ENCODE measurements around the gene KRTAP3-3. TPM values are rescaled to one million over a fixed set of nuclear protein-coding genes. Genes with fewer than 3 reads are reported as not detected.

Gene KRTAP3-3
- total and polyA plus RNA-seq, 2 of the 8 experiments (the other 6 are each of a cell fraction or from before 2014, with no cell fraction given): not detected

DNA sequence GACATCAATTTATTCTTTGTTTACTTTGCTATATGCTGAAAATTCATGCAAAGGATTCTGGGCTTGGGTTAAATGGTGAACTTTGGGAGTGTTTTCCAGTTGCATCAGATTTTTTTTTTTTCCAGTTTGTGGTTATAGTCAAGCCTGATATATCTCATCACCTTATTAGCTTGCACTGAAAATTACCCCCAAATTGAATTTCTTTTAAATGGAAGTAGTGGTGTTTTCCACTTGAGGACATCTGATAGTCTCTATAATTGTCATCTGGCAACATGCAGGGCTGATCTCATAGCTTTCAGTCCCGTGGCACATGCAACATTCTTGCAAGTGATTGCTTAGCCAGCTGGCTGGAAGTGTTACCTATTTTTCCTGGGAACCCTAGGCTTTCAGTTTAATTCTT, 19.6 kb upstream of the KRTAP3-3 start:
- Histone ChIP-seq H4K20me1 (replicated peaks in 1 of 2; ENCODE audit: control insufficient read depth in 1 of 2, insufficient read depth in 2 of 2, low read length in 2 of 2) (no peaks in the 10 kb centered on the region), H3K56ac (replicated peaks; ENCODE audit: insufficient read length, low read depth, low read length) (no peak overlapping the region), H3K14ac (ENCODE audit: insufficient read length) (no peak overlapping the region), H3K18ac (ENCODE audit: extremely low read depth, low read length) (no peak overlapping the region), H3K4me2 (ENCODE audit: insufficient read depth in 1 of 2, low read depth in 2 of 2, low read length in 2 of 2) (no peak overlapping the region), H2BK12ac (ENCODE audit: low read depth, low read length) (no peak overlapping the region), H2BK15ac (ENCODE audit: low read length) (no peak overlapping the region), H3K4me1 (replicated peaks in 1 of 4; ENCODE audit: control insufficient read depth in 3 of 4, insufficient read depth in 4 of 4, low read length in 3 of 4) (peaks cover 0 to 8% (median 5%) of the 10 kb centered on the region in 4 experiments; a peak in 6 of 7 replicates), H2BK5ac (ENCODE audit: low read depth, low read length) (no peak overlapping the region), H3K79me2 (ENCODE audit: control insufficient read depth in 1 of 2, insufficient read depth in 2 of 2, low read length in 2 of 2) (no peaks in the 10 kb centered on the region), H3K79me1 (ENCODE audit: low read depth, low read length) (no peaks in the 10 kb centered on the region), H3K23ac (ENCODE audit: insufficient read length) (no peak overlapping the region), H2BK20ac (ENCODE audit: low read length) (no peak overlapping the region), H4K91ac (replicated peaks; ENCODE audit: insufficient read length, low read length) (no peak overlapping the region), H3K27me3 (replicated peaks in 1 of 4; ENCODE audit: control insufficient read depth in 3 of 4, extremely low read depth in 1 of 4, insufficient read depth in 3 of 4, low read length in 3 of 4) (no peaks in the 10 kb centered on the region; a peak in 1 of 7 replicates), H3K27ac (ENCODE audit: low read depth, low read length) (no peak overlapping the region), H4K8ac (ENCODE audit: extremely low read depth, insufficient read depth, low read length) (no peak overlapping the region), H3K23me2 (ENCODE audit: low read depth, low read length) (no peaks in the 10 kb centered on the region), H3K9ac (replicated peaks in 1 of 4; ENCODE audit: extremely low read depth in 1 of 4, low read depth in 3 of 4, low read length in 3 of 4) (no peak overlapping the region), H2BK120ac (replicated peaks; ENCODE audit: low read depth, low read length) (no peak overlapping the region), H3K9me3 (ENCODE audit: insufficient read depth in 2 of 2, low read depth in 1 of 2, low read length in 1 of 2) (no peaks in the 10 kb centered on the region), H3K36me3 (ENCODE audit: control insufficient read depth in 2 of 4, insufficient read depth in 4 of 4, low read length in 3 of 4) (no peaks in the 10 kb centered on the region), H2AFZ (ENCODE audit: low read length) (no peak overlapping the region), H2AK5ac (ENCODE audit: low read depth, low read length) (no peak overlapping the region), H3K4me3 (ENCODE audit: extremely low read depth in 1 of 4, insufficient read depth in 2 of 4, low read depth in 3 of 4, low read length in 4 of 4) (no peak overlapping the region), H4K5ac (ENCODE audit: insufficient read length, low read depth, low read length) (no peak overlapping the region), H3K4ac (replicated peaks; ENCODE audit: insufficient read length, low read depth, low read length) (no peak overlapping the region)
- POLR2A ChIA-PET (ENCODE audit: partially characterized antibody): no interaction called here
- DNase-seq (ENCODE audit: low read depth in 1 of 2, low spot score in 2 of 2) (no peak), FAIRE-seq (no peak)
- WGBS, 2 experiments (ENCODE audit: extremely low coverage in 1 of 2, insufficient coverage in 1 of 2, insufficient read length in 1 of 2, insufficient replicate concordance in 2 of 2, low coverage in 1 of 2, low lambda C conversion rate in 2 of 2, missing lambda C conversion rate in 1 of 2): 77% methylated on average over 1 of the region's 1 CpG; no CpG with 5 or more reads in 1 of the 2 experiments
- CTCF ChIA-PET (ENCODE audit: partially characterized antibody): interaction anchor here (1.2 to 1.3 kb wide), 2 partner anchors 50 to 309 kb away, joined by 4 to 5 read pairs; no protein-coding TSS in a partner anchor
- TF ChIP-seq RBBP5 (IDR thresholded peaks at IDR 0.05; ENCODE audit: borderline replicate concordance, low read depth, low read length) (no peak), GTF2F1 (IDR thresholded peaks at IDR 0.05; ENCODE audit: borderline replicate concordance, low read depth, low read length) (no peak), KDM4A (IDR thresholded peaks at IDR 0.05; ENCODE audit: low read depth, low read length, severe bottlenecking) (no peak), KDM5A (IDR thresholded peaks at IDR 0.05; ENCODE audit: low read length) (no peak), RNF2 (IDR thresholded peaks at IDR 0.05; ENCODE audit: borderline replicate concordance, low read depth, low read length, missing control alignments, poor library complexity, severe bottlenecking) (no peak), JUND (IDR thresholded peaks at IDR 0.05; ENCODE audit: low read length) (no peak), RXRA (IDR thresholded peaks at IDR 0.05; ENCODE audit: insufficient read depth, low read depth, low read length) (no peak), SIN3A (conservative IDR thresholded peaks at IDR 0.05 in 1 of 2, IDR thresholded peaks at IDR 0.05 in 1 of 2; ENCODE audit: low read depth in 1 of 2, low read length in 2 of 2) (no peak), YY1 (IDR thresholded peaks at IDR 0.05; ENCODE audit: low read depth, low read length) (no peak)
- TF ChIP-seq, protein P1, sequence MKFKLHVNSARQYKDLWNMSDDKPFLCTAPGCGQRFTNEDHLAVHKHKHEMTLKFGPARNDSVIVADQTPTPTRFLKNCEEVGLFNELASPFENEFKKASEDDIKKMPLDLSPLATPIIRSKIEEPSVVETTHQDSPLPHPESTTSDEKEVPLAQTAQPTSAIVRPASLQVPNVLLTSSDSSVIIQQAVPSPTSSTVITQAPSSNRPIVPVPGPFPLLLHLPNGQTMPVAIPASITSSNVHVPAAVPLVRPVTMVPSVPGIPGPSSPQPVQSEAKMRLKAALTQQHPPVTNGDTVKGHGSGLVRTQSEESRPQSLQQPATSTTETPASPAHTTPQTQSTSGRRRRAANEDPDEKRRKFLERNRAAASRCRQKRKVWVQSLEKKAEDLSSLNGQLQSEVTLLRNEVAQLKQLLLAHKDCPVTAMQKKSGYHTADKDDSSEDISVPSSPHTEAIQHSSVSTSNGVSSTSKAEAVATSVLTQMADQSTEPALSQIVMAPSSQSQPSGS (IDR thresholded peaks at IDR 0.05; ENCODE audit: low read length): no peak
- TF ChIP-seq, protein P2, sequence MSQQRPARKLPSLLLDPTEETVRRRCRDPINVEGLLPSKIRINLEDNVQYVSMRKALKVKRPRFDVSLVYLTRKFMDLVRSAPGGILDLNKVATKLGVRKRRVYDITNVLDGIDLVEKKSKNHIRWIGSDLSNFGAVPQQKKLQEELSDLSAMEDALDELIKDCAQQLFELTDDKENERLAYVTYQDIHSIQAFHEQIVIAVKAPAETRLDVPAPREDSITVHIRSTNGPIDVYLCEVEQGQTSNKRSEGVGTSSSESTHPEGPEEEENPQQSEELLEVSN (IDR thresholded peaks at IDR 0.05): no peak
